ENCODE measurements around the gene ALOX15.

GRCh38 chr17:4679658-4680057 is 38.2 kb upstream of the ALOX15 start:
- TF ChIP-seq CTCF (IDR thresholded peaks at IDR 0.05) (no peak), POLR2A (IDR thresholded peaks at IDR 0.05) (no peak), POLR2AphosphoS5 (IDR thresholded peaks at IDR 0.05) (no peak)
